HCT116 (cell line): Measurements from ENCODE around the gene SHCBP1. TPM values are rescaled to one million over a fixed set of nuclear protein-coding genes. Genes with fewer than 3 reads are reported as not detected.

Experiments used
- ATAC-seq: fragments of 200-7000 bp; cut with Tn5 transposase; 2 replicates; pipeline ENCODE4 v1.9.1; 2020; ENCODE audit warnings: mild to moderate bottlenecking, moderate library complexity
- BruUV-seq: library from RNA; stranded (reverse); fragments of 400-500 nt; replicated peaks from 2 replicates; lab custom pipeline; 2021; lab: Mats Ljungman, UMichigan
- CTCF ChIA-PET: fragments of 300-600 bp; sonication (Branson Sonifier 250); formaldehyde crosslinking; loops from one replicate; lab custom pipeline; 2021; ENCODE audit warnings: antibody characterized with exemption; lab: Charles Lee
- POLR2A ChIA-PET: fragments of 300-600, 350-600 bp; sonication (Branson Sonifier 250); formaldehyde crosslinking; loops from one replicate; lab custom pipeline; 2021; ENCODE audit warnings: antibody characterized with exemption; lab: Charles Lee
- RAD21 ChIA-PET, 2 experiments: fragments of 300-600 bp; sonication (Branson Sonifier 250); formaldehyde crosslinking; loops; one replicate each; lab custom pipeline; 2023; ENCODE audit warnings: low total read pairs in 2 of 2; ENCODE audit not compliant: uncharacterized antibody in 2 of 2, unreplicated experiment in 2 of 2, low non-redundant PET in 1 of 2; lab: Charles Lee
- DNase-seq: peaks from one replicate; pipeline ENCODE4 v3.0.0-alpha.2; 2010; ENCODE audit warnings: low read depth, low spot score
- H2AFZ ChIP-seq: fragments of 200-600 bp; shearing (Covaris generic), sonication (generic); 2 replicates; pipeline ENCODE4 v1.6.1; 2017; ENCODE audit warnings: low read depth, mixed run types, mixed read lengths, antibody characterized with exemption, low read length; ENCODE audit not compliant: poor library complexity, severe bottlenecking
- H3K27ac ChIP-seq: 2 replicates; pipeline ENCODE4 v1.5.1; 2012; ENCODE audit warnings: low read depth, low read length
- H3K27me3 ChIP-seq: fragments of 200-600 bp; sonication (generic); 2 replicates; pipeline ENCODE4 v1.6.1; 2016; ENCODE audit warnings: mixed run types, low read length, mixed read lengths; ENCODE audit not compliant: insufficient read depth
- H3K36me3 ChIP-seq, 2 experiments: fragments of 200-500 bp in 1 of 2; fragments of 200-600 bp in 1 of 2; sonication (Bioruptor generic) in 1 of 2; sonication (generic) in 1 of 2; 2 replicates each; pipeline versions ENCODE4 v1.5.1 to v1.6.1; 2014 to 2016; ENCODE audit warnings: low read length in 2 of 2, inconsistent platforms in 1 of 2, mixed read lengths in 1 of 2, mixed run types in 1 of 2; ENCODE audit not compliant: insufficient read depth in 2 of 2, control insufficient read depth in 1 of 2
- H3K4me1 ChIP-seq, 2 experiments: fragments of 200-600 bp in 1 of 2; sonication (generic) in 1 of 2; 2 replicates each; pipeline versions ENCODE4 v1.5.1 to v1.6.1; 2012 to 2017; ENCODE audit warnings: low read length in 2 of 2, inconsistent platforms in 1 of 2, mild to moderate bottlenecking in 1 of 2, mixed read lengths in 1 of 2, mixed run types in 1 of 2, moderate library complexity in 1 of 2; ENCODE audit not compliant: insufficient read depth in 2 of 2, control insufficient read depth in 1 of 2
- H3K4me2 ChIP-seq: fragments of 200-600 bp; sonication (generic); 2 replicates; pipeline ENCODE4 v1.6.1; 2017; ENCODE audit warnings: mixed run types, low read length, mixed read lengths
- H3K4me3 ChIP-seq, 2 experiments: fragments of 200-600 bp in 1 of 2; sonication (generic) in 1 of 2; replicated peaks in 1 of 2; 2 replicates each; pipeline ENCODE4 v1.5.1; 2011 to 2016; ENCODE audit warnings: low read length in 2 of 2, control low read depth in 1 of 2, low read depth in 1 of 2, mild to moderate bottlenecking in 1 of 2, mixed read lengths in 1 of 2, mixed run types in 1 of 2
- H3K79me2 ChIP-seq: fragments of 200-600 bp; sonication (generic); 2 replicates; pipeline ENCODE4 v1.6.1; 2017; ENCODE audit warnings: mild to moderate bottlenecking, mixed run types, low read length, moderate library complexity, mixed read lengths; ENCODE audit not compliant: insufficient read depth
- H3K9ac ChIP-seq: fragments of 200-600 bp; sonication (generic); 2 replicates; pipeline ENCODE4 v1.6.1; 2016; ENCODE audit warnings: low read length, mixed read lengths
- H3K9me2 ChIP-seq: fragments of 200-600 bp; sonication (generic), shearing (Covaris generic); 2 replicates; pipeline ENCODE4 v1.6.1; 2017; ENCODE audit warnings: mixed run types, mild to moderate bottlenecking, moderate library complexity; ENCODE audit not compliant: insufficient read depth
- H3K9me3 ChIP-seq, 2 experiments: fragments of 200-500 bp in 1 of 2; fragments of 200-600 bp in 1 of 2; sonication (Bioruptor generic) in 1 of 2; sonication (generic) in 1 of 2; 2 replicates each; pipeline ENCODE4 v1.6.1; 2014 to 2017; ENCODE audit warnings: low read length in 2 of 2, mixed read lengths in 2 of 2, inconsistent platforms in 1 of 2, low read depth in 1 of 2, mild to moderate bottlenecking in 1 of 2, mixed run types in 1 of 2, moderate library complexity in 1 of 2; ENCODE audit not compliant: control insufficient read depth in 1 of 2, insufficient read depth in 1 of 2
- H4K20me1 ChIP-seq: fragments of 200-600 bp; sonication (generic), shearing (Covaris generic); 2 replicates; pipeline ENCODE4 v1.6.1; 2017; ENCODE audit warnings: mixed run types, mild to moderate bottlenecking, moderate library complexity; ENCODE audit not compliant: insufficient read depth
- CTCF ChIP-seq, 3 experiments: fragments of 200-600 bp in 1 of 3; sonication (generic) in 1 of 3; IDR thresholded peaks in 2 of 3; conservative IDR thresholded peaks in 1 of 3; 2 replicates each; pipeline ENCODE4 v1.5.1; 2012 to 2017; ENCODE audit warnings: low read depth in 2 of 3, low read length in 2 of 3, antibody characterized with exemption in 1 of 3, borderline replicate concordance in 1 of 3, control low read depth in 1 of 3, mild to moderate bottlenecking in 1 of 3, mixed read lengths in 1 of 3, mixed run types in 1 of 3, moderate library complexity in 1 of 3; ENCODE audit not compliant: insufficient read depth in 1 of 3
- EGR1 ChIP-seq: IDR thresholded peaks from 2 replicates; pipeline ENCODE4 v1.6.1; 2012; ENCODE audit warnings: low read depth
- EZH2phosphoT487 ChIP-seq: fragments of 200-600 bp; IDR thresholded peaks from 2 replicates; pipeline ENCODE4 v1.6.1; 2018; ENCODE audit warnings: antibody characterized with exemption, borderline replicate concordance
- POLR2AphosphoS5 ChIP-seq: IDR thresholded peaks from 2 replicates; pipeline ENCODE4 v1.6.1; 2011; ENCODE audit warnings: mild to moderate bottlenecking, low read depth, low read length, moderate library complexity
- SP1 ChIP-seq: IDR thresholded peaks from 2 replicates; pipeline ENCODE4 v1.6.1; 2012; ENCODE audit warnings: low read depth
- TCF7L2 ChIP-seq: IDR thresholded peaks from 2 replicates; pipeline ENCODE4 v1.7.0; 2011; ENCODE audit warnings: borderline replicate concordance, inconsistent platforms; ENCODE audit not compliant: insufficient read depth, insufficient read length; ENCODE audit errors: extremely low read depth
- intact Hi-C: fragments of 100-400 bp; cut with micrococcal nuclease; formaldehyde crosslinking; loops from 2 replicates; pipeline ENCODE4 v1.10.0; 2022
- total RNA-seq: library from RNA; stranded (reverse); gene quantifications from one replicate; pipeline ENCODE4 v1.2.1, GENCODE V29; 2021; ENCODE audit not compliant: unreplicated experiment

Gene SHCBP1
- total RNA-seq, 1 experiment from 2014 or later, result 33.3 TPM

- ChIA-PET POLR2A (no interaction called here), RAD21 (no interaction called here), CTCF (no interaction called here)
- H3K4me2 ChIP-seq, result no peak overlapping the region
- H3K9me3 ChIP-seq, result no peaks in the 10 kb centered on the region
- H3K9ac ChIP-seq, result no peak overlapping the region
- H4K20me1 ChIP-seq, result no peaks in the 10 kb centered on the region
- intact Hi-C loops, result no loop called here
- no peaks in the 10 kb centered on the region for H3K4me1 ChIP-seq
- ATAC-seq (no peak), DNase-seq (no peak)
- H3K36me3 ChIP-seq, result peaks cover 10 to 13% of the 10 kb centered on the region in 2 experiments; a peak in 3 of 4 replicates
- peaks cover 27% of the 10 kb centered on the region for H3K79me2 ChIP-seq
- H3K9me2 ChIP-seq, result no peaks in the 10 kb centered on the region
- no peak overlapping the region for H3K27ac ChIP-seq
- TF ChIP-seq EZH2phosphoT487 (no peak), TCF7L2 (no peak), CTCF (IDR thresholded peaks at IDR 0.05 in 2 of 3, conservative IDR thresholded peaks at IDR 0.05 in 1 of 3; ENCODE audit: borderline replicate concordance in 1 of 3, insufficient read depth in 1 of 3, low read depth in 2 of 3, low read length in 2 of 3) (no peak), EGR1 (no peak), SP1 (no peak)
- no peaks in the 10 kb centered on the region for H3K27me3 ChIP-seq
- no peak overlapping the region for H2AFZ ChIP-seq
- no peak overlapping the region for H3K4me3 ChIP-seq
- BruUV-seq, result no TSS peak
Observed at GRCh38 chr16:46586011-46586577, 35.1 kb downstream of the SHCBP1 start.

GRCh38 chr16:46583036-46583435, 38.1 kb downstream of the SHCBP1 start:
- BruUV-seq, result no TSS peak
- Histone ChIP-seq H3K4me3 (no peak overlapping the region), H3K4me1 (no peaks in the 10 kb centered on the region), H3K9me3 (no peaks in the 10 kb centered on the region)
- intact Hi-C loops, result no loop called here
- TF ChIP-seq POLR2AphosphoS5, result no peak
- TF ChIP-seq, all 23 proteins: peak for 0
- ChIA-PET POLR2A (no interaction called here), CTCF (no interaction called here), RAD21 (no interaction called here)
- Histone ChIP-seq H3K9me2 (no peaks in the 10 kb centered on the region), H3K4me2 (no peak overlapping the region), H3K9ac (no peak overlapping the region), H3K27me3 (no peaks in the 10 kb centered on the region), H4K20me1 (no peaks in the 10 kb centered on the region), H3K36me3 (peaks cover 10 to 13% of the 10 kb centered on the region in 2 experiments; a peak in 3 of 4 replicates), H3K79me2 (peaks cover 27% of the 10 kb centered on the region), H2AFZ (no peak overlapping the region), H3K27ac (no peak overlapping the region)
- ATAC-seq, result no peak
- DNase-seq, result no peak
